ENCODE measurements around the gene PKD1.

DNA sequence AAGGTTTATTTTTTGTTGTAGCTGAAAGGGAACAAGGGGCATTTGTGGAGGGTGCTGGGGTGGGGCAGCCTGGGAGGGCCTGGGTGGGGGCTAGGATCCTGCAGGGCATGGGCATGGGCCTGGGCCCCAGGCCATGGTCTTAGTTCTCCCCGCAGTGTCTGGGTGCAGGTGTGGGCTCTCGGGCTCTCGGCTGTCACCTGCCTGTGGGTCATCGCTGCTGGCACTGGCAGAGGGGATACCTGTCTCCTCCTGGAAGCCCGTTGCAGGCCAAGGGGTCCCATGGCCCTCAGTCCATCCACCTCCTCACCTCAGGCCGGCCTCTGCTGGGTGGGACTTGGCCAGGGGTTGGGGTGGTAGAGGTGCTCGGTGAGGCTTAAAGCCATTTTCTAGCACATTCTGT is 57.6 kb downstream of the PKD1 start:
- TF ChIP-seq POLR2A (IDR thresholded peaks at IDR 0.05; ENCODE audit: low read length) (no peak), GATA1 (IDR thresholded peaks at IDR 0.05; ENCODE audit: low read depth, low read length) (no peak)
